Measurements from ENCODE around the gene OVCH2.
A peak's percentile ranks its signal among the peaks of the same experiment; 100 is the strongest.
"Not testable (repeated sequence)": the region's sequence is repeated elsewhere in the genome, so short reads cannot be mapped to it uniquely, and the experiment has no call there.

OVCH2 gene, protein sequence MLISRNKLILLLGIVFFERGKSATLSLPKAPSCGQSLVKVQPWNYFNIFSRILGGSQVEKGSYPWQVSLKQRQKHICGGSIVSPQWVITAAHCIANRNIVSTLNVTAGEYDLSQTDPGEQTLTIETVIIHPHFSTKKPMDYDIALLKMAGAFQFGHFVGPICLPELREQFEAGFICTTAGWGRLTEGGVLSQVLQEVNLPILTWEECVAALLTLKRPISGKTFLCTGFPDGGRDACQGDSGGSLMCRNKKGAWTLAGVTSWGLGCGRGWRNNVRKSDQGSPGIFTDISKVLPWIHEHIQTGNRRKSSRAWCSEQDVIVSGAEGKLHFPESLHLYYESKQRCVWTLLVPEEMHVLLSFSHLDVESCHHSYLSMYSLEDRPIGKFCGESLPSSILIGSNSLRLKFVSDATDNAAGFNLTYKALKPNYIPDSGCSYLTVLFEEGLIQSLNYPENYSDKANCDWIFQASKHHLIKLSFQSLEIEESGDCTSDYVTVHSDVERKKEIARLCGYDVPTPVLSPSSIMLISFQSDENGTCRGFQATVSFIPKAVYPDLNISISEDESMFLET

DNA sequence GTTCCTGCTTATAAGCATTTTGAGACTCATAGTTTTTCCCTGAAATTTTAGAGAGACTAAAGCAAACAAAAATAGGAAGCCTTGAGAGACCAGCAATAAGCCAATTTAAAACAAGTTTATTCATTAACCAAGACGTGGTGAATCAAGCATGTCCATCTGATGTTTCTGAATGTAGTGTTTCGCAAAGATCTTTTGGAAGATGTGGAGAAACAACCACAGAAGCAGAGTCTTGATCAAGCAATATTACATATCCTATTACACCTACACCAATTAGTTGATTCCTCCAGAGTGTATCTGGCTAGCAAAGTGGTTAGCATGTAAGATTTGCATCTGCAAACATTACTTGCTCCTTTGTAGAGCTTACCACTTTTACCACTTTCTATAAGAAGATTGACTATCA is at the start of gene OVCH2:
OVCH2 (minus strand) TSS at position 101 of the 400 bp plus-strand sequence; CDS start at position 18, 83 bp downstream.
- DNase-seq: no peak

DNA sequence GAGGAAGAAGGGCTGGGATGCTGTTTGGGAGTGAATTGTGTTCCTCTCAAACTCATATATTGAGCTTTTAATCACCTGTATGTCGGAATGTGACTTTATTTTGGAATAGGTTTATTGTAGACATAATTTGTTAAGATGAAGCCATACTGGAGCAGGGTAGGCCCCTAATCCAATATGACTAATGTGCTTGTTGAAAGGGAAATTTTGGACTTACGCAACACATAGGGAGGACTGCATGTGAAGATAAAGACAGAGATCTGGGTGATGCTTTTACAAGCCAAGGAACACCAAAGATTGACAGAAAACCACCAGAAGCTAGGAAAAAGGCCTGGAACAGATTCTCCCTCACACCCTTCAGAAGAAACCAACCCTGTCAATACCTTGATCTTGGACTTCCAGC is 43.2 kb upstream of the OVCH2 start:
- no peak for DNase-seq

DNA sequence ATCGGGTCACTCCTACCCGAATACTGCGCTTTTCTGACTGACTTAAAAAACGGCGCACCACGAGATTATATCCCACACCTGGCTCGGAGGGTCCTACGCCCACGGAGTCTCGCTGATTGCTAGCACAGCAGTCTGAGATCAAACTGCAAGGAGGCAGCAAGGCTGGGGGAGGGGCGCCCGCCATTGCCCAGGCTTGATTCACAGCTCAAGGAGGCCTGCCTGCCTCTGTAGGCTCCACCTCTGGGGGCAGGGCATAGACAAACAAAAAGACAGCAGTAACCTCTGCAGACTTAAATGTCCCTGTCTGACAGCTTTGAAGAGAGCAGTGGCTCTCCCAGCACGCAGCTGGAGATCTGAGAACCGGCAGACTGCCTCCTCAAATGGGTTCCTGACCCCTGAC is 28.5 kb upstream of the OVCH2 start:
- not testable (repeated sequence) for DNase-seq

DNA sequence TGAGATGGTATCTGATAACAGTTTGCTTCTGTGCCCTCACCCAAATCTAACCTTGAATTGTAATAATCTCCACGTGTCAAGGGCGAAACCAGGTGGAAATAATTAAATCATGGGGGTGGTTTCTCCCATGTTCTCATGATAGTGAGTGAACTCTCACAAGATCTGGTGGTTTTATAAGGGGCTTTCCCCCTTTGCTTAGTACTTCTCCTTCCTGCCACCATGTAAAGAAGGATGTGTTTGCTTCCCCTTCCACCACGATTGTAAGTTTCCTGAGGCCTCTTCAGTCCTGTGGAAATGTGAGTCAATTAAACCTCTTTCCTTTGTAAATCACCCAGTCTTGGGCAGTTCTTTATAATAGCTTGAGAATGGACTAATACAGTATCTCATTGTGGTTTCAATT is 8.5 kb upstream of the OVCH2 start:
- no peak for DNase-seq

DNA sequence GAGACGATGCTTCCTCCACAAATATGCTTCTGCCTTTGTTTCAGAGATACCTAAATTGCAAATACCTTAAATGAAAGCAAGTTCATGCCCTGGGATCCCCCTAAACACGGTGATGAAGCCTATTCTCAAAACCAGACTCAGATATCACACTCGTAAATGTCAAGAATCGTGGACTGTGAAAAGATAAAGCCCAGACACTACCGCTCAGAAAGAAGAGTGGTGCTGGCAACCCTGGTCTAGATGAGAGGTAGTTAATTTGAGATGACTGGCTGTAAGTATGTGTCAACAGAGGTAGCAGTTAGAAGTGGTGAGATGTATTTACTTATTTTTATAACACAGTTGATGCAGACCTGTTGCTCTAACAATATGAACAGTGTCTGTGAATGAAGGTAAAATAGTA is 2.5 kb downstream of the OVCH2 start:
- DNase-seq: no peak

DNA sequence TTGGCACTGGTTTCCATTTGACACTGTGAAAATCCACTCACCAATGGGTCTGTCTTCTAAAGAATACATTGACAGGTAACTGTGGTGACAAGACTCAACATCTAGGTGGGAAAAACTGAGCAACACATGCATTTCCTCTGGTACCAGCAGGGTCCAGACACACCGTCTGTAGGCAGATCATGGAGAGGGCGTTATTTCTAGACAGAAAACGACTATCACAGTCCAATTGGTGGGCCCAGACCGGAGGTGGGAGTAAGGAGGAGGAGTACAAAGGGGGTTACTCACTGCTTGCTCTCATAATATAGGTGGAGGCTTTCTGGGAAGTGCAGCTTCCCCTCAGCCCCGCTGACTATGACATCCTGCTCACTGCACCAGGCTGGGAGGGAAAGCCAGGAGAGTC is 9.9 kb downstream of the OVCH2 start:
- no peak for DNase-seq

DNA sequence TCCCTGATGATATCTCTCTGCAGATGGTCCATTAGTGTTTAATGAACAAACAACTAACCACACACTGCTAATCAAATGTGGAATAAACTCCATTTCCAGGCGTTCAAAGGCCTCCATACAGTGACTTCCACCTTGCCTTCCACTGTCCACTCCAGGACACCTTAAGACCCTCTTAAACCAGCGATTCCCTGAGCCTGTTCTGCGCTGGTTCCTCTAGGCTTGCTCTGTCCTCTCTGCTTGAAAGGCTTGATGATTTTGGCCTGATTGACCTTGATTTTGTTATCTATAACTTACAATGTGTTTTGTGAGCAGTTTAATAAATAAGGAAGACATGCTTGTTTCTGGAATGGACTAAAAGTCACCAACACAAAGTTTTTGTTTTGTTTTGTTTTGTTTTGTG is 12.0 kb downstream of the OVCH2 start:
- no peak for DNase-seq

DNA sequence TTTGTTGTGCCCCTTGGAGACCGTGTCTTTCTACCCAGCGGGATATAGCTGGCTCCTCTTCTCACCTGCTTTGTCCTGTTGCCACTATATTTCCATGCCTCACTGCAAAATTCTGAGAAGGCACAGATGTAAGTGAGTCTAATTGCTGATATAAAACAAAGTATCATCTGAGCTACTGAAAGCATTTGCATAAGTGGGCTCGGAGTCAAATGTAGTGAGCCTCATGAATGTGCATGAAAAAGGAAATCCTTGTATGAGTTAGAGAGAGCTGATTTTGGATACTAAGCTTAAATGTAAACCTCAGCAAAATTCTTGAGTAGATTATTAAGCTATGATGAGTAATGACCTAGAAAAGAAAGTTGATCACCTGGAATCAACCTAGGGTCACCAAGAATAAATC is 13.9 kb downstream of the OVCH2 start:
- no peak for DNase-seq

DNA sequence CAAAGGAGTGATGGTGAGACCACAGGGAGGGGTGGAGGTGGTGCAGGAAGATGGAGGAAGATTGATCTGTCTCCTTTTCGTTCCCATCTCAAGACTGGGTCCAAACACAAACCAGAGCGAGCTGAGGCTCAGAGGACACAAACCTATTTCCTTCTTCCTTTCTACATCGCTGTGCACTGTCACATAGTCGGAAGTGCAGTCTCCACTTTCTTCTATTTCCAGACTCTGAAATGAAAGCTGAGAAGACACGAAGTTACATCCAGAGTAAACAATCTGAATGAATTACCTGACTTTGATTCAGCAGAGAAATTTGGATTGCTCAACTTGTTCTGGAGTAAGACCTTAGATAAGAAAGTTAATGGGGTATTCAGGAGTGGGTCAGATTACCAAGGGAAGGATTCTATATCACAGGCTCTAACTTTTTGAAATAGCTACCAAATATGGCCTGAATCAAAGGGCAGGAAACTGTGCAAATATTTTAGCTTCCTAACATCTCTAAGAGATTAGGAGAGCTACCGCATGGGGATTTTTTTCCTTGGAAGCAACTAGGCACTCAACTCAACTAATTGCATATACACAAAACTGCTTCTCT is 14.4 kb downstream of the OVCH2 start:
- no peak for DNase-seq

DNA sequence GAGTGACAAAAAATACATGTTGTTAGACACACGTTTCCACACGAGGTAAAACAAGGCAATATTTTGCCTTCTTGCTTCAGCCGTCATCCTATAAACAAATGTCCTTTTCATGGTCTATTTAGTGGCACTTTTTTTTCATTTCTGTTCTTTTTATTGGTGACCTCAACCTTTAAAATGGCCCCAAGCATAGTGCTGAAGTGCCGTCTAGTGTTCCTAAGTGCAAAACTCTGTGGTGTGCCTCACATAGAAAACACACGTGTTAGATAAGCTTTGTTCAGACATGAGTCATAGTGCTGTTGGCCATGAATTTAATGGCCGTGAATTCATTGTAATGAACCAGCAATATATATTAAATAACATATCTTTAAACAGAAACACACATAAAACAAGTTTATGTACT is 15.6 kb downstream of the OVCH2 start:
- DNase-seq: no peak

DNA sequence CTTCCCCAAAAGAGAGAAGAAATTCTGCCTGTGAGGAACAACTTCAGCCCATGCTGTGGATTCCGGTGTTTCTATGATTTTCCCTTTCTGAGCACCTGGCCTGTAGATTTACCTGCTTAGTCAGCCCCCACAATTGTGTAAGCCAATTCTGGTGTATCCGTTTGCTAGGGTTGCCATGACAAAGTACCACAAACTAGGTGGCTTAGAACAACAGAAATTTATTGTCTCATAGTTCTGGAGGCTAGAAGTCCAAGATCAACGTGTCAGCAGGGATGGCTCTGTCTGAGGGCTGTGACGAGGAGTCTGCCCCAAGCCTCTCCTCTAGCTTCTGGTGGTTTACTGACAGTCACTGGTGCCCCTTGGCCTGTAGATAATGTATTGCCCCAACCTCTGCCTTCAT is 17.0 kb downstream of the OVCH2 start:
- DNase-seq: no peak

DNA sequence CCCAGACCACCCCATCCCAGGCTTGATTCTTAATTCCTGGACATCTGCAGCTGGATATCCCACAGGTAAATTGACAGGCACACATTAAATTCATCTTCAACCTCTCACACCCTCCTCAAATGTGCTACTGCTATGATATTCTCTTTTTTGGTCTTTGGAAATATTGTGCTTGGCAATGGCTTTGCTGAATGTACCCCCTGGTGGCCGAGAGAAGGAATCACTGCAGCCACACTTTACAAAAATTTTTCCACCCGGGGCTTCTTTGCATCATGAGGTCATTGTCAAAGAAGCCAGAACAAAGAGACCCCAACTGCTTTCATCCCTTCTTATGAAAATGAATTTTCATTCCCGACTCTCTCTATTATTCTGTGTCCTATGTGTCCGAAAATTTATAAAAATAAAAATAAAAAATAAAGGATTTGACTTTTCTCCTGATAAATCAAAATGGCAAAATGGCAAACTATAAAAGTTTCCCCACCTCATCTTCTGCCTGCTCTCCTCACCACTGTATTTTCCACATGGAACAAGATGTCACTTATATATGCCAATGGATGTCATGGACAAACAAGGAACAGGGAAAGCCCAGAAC is 17.9 kb downstream of the OVCH2 start:
- no peak for DNase-seq

DNA sequence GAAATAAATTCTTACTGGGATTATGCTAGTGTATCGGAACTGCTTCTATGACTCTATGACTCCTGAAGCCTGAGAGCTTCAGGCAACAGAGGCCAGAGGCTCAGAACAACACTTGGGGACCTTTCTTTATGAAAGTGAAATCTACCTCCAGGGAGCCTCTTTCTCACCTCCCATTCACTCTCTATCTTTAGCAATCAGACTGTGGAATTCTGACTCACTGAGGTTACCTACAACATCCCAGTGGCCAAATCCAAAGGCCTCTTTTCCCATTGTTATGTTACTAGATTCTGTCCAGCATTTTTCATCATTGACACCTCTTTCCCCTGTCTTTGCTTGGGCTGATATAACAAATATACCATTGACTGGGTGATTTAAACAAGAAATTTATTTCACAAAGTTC is 18.9 kb downstream of the OVCH2 start:
- DNase-seq: no peak

DNA sequence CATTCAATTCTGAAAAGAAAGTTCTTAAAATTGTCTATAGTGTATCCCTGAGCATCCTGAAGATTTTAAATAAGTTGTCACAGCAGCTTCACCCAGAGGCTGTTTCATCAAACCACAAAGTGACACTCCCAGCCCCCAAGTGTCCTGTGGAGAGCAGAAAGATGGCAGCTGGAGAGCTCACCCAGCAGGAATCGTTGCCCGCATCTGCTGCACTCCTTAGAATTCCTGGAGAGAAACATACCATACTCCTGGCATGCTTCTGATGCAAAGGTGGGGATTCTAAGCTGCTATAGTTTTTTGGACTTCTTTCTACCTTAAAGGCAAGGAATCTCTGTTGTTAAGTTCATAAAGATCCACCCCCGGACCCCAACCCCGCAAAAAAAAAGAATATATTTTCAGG is 19.5 kb downstream of the OVCH2 start:
- DNase-seq: no peak

DNA sequence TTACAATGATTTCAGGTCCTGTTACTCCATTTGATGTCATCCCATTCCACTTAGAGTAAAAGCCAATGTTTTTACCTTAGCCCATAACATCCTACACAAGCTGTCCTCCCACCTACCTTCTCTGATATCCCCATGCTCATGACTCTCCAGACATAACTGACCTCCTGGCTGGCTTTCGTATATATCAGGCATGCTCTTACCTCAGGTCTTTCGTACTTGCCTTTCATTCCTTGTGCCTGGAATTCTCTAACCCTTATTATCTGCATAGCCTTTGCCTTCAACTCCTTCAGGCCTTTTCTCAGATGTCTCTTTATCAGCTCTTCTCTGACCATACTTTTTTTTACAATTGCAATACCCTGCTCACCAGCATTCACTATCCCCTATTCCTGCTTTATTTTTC is 22.7 kb downstream of the OVCH2 start:
- DNase-seq: no peak

DNA sequence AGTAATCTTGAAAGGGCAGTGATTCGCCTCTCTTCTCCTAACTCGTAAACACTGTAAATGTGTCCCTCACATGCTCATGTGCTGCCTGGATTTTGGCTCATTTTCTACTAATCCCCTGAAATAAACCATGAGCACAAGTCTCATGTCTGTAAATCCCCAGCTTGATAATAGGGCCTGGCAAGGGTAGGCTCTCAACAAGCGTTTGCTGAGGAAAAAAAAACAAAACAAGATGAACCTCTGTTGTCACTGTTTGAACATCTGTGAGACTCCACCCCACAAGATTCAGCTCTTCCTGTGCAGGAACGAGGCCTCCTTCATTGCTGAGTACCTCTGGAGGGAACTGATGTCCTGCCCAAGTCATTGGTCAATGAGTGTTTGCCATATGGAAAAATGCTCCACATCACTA is 28.5 kb downstream of the OVCH2 start:
- no peak for DNase-seq

DNA sequence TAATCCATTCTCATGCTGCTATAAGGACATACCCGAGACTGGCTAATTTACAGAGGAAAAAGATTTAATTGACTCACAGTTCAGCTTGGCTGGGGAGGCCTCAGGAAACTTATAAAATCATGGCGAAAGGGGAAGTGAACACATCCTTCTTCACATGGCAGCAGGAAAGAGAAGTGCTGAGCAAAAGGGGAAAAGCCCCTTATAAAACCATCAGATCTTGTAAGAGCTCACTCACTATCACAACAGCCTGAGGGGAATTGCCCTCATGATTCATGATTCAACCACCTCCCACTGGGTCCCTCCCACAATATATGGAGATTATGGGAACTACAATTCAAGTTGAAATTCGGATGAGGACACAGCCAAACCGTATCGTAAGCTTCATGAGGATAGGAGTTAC is 29.2 kb downstream of the OVCH2 start:
- no peak for DNase-seq

DNA sequence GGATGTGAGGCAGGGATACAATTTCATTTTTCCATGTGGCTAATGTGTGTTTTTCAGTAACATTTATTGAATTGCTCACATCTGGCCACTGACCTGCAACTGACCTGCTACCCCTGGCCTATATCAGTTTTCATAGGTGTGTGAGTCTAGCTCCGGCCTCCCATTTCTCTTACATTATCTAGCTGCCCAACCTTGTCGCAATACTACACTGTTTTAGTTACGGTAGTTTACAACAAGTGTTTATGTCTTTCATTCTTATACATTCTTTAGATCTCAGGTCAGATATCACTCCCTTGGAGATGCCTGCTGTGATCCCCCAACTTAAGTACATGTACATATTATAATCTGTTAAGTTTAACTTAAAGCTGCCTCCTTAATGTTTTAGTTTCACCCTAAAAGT is 30.6 kb downstream of the OVCH2 start:
- no peak for DNase-seq

DNA sequence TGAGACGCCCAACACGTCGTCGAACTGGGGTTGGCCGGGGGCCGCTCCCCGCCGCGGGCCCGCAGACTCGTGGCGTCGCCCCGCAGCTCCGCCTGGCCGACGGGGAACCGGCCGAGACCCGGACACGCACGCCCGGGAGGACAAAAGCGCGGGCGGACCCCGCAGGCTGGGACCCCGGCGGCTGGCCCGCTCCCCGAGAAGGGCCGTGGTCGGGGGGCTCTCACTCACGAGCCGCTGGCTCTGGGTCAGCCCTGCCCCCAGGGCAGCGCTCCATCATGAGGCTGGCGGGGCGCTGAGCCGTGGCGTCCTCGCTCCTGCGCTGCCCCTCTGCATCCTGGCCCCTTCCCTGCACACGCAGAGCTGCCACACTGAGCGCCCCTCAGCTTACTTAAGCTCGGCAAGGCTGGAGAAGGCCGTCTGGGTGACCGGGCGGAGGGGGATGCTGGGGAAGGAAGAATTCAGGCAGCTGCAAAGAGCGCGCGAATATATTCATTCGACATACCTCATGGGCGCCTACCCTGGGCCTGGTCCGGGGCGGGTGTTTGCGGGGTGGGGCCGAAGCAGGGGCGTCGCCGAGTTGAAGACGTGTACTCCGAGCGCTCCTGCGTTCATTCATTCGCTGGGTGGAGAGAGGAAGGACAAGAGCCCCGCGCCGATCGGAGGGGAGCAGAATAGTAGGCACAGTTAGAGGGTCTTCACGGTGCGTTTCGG is 32.4 kb downstream of the OVCH2 start:
- DNase-seq: peak; percentile 21

DNA sequence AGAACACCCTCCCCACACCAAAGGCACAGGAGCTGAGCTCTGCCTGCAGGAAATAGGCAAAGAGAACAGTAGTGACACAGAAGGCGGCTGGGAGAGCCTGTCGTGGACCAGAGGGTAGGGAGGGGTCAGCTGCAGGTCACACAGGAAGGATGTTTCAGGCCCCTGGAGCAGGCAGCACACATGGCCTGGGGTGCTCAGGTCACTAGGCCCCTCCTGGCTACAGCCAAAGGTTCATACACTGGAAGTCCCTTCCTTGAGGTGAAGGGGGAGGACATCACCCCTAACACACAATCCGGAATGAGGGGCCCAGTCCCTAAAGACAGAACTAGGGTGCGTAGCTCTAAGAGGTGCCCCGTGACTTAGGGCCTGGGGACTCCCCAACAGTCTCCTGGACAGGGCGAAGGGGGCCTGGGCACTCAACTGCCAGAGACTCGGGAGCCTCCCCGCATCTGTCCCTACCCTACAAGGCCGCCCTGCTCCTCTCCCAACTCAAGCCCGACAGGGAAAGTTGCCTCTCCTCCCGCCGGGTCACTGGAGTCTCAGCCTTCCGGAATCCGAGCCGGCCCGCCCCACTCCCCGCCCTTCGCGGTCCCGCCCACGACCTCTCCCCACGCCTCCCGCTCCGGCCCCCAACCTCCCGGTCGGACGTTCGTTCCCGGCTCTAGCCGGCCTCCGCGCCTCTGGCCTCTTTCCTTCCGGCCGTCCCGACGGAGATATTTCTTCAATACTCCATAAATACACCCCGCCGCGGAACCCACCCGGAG is 33.1 kb downstream of the OVCH2 start, which contains the start of gene CYB5R2:
CYB5R2 (minus strand) TSS at position 541 of the 764 bp plus-strand sequence. CDS start 675 bp downstream, outside the sequence.
- no peak for DNase-seq

DNA sequence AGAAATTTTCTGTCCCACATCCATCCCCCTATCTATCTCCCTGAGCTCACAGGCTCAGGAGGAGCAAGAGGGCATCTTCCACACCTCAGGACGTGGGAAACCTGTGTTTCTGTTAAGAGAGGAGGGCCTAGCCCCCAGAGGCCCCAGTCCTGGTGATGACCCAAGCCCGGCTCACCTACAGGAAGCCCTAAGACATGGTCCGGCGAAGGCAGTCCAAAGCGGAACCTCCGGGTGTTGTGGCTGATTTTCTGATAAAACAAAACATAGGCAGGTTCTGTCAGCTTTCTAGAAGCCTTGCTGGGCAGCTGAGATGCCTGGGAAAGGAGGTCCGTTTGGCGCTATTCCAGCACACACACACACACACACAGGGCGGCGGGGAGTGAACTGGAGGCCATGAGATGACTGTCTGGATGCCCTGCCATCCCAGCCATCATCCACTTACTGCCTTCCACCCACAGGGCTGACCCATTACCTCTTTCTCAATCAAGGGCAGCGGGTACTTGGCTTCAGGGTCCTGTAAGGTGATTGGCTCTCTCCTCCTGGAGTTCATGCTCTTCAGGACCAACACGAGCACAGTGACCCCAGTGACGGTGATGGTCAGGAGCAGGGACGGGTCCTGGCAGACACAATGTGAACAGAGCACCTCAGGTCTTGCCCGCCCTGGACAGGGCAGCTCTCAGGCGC is 33.9 kb downstream of the OVCH2 start:
- no peak for DNase-seq

All from activated naive CD4-positive, alpha-beta T cell treated with anti-CD3 and anti-CD28 coated beads, Interleukin-2, amount 50 U/mL, for 16 hours (primary cell).